NCI-H510A (cell line): ENCODE measurements around the gene DRC3.

ENCODE experiments used
- DNase-seq: peaks from one replicate; lab custom pipeline; 2025; lab: John Stamatoyannopoulos, UW

DRC3 gene

DNA sequence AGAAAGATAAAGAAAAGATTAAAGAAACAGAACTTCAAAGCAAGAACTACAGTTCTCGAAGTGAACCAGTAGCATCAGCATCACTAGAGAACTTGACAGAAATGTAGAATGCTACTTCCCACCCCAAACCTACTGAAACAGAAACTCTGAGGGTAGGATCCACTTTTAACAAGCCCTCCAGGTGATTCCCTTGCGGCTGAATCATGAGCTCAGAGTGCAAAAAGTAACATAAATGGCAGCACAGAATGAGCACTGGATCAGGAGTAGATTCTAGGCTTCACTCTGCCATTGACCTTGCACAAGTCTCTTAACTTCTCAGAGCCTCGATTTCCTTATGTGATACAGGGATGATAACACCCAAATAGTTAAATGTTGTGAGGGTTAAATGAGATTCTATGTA, 6.3 kb upstream of the DRC3 start:
- DNase-seq = no peak

DNA sequence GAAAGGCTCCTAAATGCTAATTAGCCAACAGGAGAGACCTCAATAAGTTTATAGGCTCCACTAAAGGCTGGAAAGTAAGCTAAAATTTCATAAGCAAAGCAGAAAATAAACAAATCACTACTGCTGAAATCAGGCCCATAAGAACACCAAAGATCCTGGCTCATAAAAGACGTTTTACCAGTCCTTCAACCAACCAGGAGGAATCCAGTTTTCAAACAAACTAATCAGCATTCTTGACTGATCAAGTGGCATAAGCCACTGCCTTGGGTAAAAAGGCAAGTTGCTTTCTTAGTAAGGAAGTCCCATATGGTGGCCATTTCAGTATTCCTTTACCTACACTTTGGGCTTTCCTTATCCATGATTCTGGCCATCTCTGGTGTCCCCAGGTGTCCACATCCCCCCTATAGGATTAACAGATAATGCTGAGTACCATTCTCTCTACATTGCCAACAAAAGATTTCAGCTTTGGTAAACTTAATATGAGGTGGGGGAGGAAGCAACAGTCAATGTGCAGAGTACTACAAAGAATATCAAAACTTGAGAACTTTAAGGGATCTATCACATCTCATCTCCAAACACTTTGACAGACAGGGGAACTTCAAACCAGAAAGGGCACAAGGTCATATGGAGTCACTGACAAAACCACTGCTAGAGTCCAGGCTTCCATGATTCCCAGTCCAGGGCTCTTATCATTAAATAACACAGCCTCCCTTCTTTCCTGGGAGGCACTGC, 1.8 kb upstream of the DRC3 start:
- no peak for DNase-seq

- no peak for DNase-seq
These were observed 1.1 kb upstream of the DRC3 start for GRCh38 chr17:17971431-17972125.

DNA sequence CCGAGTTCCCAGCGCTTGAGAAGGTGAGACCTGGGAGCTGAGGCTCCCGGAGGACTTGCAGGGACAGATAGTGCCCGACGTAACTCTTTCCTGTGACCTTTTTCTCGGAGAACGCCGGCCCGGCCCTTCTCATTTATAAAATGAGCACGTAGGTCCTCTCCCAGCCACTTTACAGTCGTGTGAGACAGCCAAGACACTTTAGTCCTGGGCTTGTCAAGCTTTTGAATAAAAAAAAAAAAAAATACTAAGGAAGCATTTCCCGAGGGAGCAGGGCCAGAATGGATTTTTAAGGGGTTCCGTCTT, 241 bp downstream of the DRC3 start:
- no peak for DNase-seq

DNA sequence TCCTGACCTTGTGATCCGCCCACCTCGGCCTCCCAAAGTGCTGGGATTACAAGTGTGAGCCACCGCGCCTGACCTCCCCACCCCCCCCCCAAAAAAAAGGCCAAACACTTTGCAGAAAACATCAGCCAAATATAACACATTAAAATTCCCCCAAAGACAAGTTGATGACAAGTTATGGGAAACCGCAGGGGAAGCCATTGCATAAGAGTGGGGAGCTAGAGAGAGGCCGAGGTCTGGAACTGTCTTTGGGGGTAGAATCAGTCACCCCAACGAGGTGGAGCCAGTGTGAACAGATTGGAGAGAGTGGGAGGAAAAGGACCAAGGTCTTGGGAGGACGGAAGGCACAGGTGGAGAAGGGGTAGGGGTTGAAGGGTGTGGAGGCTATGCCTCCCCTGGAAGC, 2.8 kb downstream of the DRC3 start:
- no peak for DNase-seq

DNA sequence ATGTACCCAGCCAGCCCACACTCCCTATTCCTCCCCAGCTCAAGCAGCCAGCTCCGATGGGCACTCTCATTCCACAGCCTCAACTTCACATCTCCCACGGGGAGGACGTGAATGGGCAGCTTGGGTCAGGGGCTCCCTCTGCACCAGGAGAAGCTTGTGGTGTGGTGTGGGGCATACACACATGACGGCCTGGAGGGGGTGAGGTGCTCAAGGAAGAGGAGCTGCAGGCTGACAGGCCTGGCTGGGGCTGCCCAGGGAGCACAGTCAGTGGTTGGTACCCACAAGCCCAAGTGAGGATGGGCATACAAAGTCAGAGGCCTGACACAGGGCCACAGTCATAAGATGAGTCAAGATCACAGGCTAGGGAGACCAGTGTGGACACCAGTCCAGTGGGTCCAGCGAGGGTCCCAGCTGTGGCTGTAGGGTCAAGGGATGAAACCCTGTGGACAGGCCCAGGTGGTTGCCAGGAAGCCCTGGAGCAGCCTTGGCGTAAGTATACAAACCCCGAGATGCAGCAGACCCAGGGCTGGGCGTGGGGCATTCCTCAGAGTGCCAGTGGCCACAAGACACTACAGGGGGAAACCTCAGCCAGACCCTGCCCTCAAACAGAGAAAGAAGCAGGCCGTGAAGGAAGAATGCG, 4.4 kb downstream of the DRC3 start:
- DNase-seq = no peak

GRCh38 chr17:17978481-17979424, 6.1 kb downstream of the DRC3 start:
- no peak for DNase-seq

DNA sequence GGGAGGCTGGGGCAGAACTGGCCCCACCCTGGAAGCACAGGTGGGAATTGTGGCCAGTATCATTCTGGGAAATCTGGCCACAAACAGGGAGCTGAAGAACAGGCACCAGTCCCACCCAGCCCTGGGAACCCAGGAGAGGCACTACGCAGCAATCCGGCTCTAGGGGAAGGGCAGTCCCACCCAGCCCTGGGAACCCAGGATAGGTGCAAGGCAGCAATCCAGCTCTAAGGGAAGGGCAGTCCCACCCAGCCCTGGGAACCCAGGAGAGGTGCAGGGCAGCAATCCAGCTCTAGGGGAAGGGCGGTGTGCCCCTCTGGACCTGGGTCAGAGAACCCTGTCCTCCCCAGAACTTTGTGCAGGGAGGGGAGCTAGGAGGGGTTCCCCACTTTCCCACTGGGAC, 7.1 kb downstream of the DRC3 start:
- no peak for DNase-seq

DNA sequence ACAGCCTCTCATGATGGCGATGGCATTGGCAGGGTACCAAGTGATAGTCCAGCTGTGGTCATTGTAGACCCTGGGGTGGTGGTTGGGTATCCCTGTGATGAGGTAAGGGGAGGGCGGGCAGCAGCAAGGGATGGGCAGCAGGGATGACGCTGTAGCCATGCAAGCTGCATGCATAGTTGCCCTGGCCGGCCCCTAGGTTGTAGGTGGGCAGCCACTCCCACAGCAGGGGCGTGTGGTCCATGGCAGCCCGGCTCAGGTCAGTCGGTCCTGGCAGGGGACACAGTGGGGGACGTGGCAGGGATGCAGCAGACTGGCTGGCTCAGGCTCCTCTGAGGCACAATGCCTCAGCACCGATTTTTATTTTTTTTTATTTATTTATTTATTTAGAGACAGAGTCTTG, 8.7 kb downstream of the DRC3 start:
- no peak for DNase-seq

- DNase-seq = no peak
These were observed 10.1 kb downstream of the DRC3 start for GRCh38 chr17:17982801-17983200.

DNA sequence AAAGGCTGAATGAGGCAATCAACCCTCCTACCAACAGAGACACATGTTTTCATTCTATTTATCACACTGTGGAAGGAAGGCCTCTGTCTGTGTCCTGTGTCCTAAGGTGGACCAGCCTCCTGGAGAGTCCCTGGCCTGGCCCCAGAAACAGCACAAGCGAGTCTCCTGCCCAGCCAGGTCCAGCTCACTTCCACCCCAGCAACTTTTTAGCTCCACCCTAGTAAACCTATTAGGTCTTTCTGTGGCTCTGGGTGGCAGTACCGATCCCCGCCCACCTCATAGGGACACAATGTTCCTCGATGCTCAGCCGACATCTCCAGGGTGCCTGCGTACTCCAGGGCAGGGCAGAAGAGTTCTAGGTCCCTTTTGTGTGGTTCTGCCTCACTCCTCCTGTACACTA, 10.7 kb downstream of the DRC3 start:
- no peak for DNase-seq

DNA sequence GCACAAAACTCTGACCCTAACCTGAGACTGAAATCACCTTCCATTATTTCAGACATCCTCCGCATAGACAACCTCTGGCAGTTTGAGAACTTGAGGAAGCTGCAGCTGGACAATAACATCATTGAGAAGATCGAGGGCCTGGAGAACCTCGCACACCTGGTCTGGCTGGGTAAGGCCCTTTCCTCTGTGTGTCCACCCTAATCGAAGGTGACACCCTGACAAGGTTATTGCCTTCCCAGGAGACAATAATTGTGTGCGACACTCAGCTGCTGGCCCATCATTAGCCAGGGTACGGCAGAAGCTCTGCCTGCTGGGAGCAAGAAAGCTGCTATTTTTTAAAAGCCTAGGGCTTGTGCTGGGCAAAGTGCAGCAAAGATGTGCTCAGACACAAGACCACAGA, 11.1 kb downstream of the DRC3 start:
- DNase-seq = no peak

- no peak for DNase-seq
These were observed 12.5 kb downstream of the DRC3 start for GRCh38 chr17:17985153-17985552.

DNA sequence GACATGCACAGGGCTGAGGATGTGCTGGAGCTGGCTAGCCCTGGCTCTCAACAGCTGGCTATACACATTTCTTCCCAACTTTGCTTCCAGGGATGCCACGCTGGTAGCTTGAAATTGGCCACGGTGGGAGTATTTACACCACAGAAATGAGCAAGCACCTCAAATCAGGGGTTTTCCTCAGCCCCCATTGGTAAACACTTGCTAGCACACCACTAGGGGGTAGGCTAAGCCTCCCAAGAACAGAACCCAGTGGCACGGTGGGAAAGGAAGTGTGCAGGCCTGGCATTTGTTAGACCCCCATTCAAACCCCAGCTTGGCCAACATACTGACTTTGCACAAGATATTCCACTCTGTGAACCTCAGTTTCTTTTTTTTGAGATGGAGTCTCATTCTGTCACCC, 12.9 kb downstream of the DRC3 start:
- DNase-seq = no peak

GRCh38 chr17:17987187-17987896, 14.7 kb downstream of the DRC3 start:
- DNase-seq = no peak

DNA sequence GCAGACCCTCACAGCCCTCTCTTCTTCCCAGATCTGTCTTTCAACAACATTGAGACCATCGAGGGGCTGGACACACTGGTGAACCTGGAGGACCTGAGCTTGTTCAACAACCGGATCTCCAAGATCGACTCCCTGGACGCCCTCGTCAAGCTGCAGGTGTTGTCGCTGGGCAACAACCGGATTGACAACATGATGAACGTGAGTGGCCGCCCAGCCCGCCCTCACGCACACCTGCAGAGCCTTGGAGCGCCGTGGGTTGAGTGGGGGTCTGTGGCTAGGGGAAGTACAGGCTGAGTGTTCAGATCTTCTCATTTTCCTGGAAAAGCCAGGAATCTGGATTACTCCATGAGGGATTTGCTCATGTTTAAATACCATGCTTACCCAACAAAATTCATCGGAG, 15.2 kb downstream of the DRC3 start:
- peak; percentile 57 for DNase-seq

GRCh38 chr17:17988427-17988945, 15.8 kb downstream of the DRC3 start:
- DNase-seq = no peak

- DNase-seq = no peak
These were observed 16.4 kb downstream of the DRC3 start for GRCh38 chr17:17989081-17989480.

DNA sequence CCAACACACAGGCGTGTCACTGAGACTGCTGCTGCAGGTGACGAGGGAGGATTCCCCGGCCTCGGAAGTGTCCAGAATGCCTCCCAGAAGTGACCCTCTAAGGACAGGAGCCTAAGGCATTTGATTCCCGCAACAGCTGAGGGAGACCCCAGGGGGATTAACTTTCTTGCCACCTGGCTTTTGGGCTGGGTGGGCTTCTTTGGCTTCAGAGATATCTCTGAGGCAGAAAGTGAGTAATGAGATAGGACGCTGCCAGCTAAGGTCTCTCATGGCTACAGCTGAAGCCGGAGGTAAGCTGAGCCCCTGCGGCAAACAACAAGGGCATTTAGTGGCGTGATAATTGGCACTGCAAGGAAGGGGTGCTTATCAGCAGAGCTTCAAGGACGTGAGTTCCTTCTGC, 17.0 kb downstream of the DRC3 start:
- no peak for DNase-seq

DNA sequence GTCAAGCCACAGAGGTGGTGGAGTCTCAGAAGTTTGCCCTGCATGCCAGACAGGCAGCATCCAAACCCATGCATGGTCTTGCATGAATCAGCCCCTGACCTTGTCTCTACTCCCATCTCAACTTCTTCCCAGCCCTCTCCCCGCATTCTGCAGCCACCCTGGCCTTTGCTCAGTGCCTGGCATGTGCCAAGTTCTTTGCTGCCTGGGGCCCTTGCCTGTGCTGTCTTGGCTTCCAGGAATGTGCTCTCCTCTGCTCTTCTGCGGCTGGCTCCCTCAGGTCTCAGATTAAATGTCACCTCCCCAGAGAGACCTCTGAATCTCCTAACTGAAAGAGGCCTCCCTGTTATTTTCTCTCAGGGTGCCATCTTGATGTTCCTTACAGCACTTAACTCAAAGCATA, 17.6 kb downstream of the DRC3 start:
- no peak for DNase-seq

DNA sequence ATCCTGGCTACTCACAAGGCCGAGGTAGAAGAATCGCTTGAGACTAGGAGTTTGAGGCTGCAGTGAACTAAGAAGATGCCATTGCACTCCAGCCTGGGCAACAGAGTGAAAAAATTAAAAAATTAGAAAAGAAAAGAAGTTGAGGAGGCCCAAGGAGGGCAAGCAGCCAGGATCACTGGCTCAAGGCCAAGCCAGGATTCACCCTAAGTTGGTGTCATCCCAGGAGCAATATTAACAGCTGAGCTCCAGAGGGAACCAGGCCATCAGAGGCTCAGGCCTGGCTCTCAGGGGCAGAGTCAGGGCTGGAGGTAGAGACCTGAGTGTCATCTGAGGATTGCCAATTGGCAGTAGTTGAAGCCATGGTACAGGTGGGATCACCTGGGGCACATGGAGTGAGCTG, 20.7 kb downstream of the DRC3 start:
- DNase-seq = no peak

DNA sequence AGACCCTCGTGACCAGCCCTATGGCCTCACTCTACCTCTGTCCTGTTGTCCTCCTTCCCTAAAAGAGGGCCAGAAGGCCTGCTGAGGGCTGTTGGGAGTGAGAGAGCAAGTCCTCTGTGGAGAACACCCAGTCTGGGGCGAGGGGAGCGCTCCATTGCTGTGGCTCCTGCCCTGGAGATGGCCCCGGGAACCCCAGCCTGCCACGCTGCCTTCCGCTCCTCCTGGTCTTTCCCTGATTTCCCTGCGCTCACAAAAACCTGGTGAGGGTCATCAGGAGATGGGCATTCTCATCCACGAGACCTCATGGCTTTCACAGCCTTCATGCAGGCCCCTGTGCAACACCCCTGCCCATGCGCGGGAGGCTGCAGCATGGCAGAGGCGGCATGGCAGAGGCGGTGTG, 21.2 kb downstream of the DRC3 start:
- no peak for DNase-seq
